DMS153 treated with DMSO at 0.1 percent for 48 hours (cell line): ENCODE data around the gene CHAF1A.

Experiments
- DNase-seq: peaks from one replicate; lab custom pipeline; 2025; ENCODE audit not compliant: unreplicated experiment; lab: John Stamatoyannopoulos, UW

CHAF1A gene

DNA sequence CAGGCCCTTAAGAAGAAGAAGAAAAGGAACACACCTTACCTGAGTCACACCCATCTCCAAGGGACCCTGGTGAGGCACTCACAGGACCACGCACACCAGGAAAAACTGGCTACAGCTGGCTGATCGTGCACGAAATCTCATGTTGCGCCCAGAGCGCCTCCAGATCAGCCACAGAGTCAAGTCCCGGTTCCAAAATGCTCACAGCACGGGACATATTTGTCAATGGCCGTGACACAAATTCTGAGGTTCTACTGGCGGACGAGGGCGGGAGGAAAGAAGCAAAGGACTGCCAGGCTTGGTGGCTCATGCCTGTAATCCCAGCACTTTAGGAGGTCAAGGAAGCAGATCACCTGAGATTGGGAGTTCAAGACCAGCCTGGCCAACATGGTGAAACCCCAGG lies 23.6 kb upstream of the CHAF1A start:
- no peak for DNase-seq

- no peak for DNase-seq
Measured at GRCh38 chr19:4379383-4380253, 22.8 kb upstream of the CHAF1A start.

- no peak for DNase-seq
Measured at GRCh38 chr19:4380254-4380727, 22.1 kb upstream of the CHAF1A start.

DNA sequence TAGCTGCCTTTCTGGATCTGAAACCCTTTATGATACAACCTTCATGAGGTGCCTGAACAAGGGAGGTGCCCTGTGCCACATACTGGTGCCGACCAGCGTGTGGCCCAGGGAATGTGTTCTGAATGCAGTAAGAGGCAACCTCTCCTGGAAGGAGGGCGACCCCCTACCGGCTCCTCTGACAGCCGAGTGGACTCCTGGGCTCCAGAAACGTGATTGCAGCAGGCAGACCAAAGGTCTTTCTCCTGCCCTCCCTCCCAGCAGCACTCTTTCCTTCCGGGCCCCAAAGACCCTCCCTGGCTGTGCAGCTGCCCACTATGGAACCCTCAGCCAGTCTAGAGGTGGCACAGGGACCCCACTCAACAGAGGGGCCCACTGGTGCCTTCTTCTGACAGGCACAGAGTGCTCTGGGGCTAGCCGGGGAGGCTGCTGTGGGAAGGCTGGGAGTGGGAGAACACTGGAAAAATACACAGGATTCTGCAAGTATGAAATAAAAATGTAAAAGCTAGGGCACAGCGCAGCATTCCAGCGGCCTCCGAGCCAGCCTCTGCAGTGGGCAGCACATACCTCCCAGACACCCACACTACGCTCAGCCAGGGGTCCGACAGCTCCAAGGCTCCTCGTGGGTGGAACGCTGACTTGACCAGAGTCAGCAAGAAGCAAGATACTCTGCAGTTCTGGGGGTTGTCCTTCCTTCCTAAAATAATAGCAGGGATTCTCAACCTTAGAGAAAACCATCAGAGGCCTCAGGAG lies 17.0 kb upstream of the CHAF1A start:
- no peak for DNase-seq

GRCh38 chr19:4386041-4386782 lies 16.2 kb upstream of the CHAF1A start:
- DNase-seq, result no peak

GRCh38 chr19:4388337-4389063 lies 13.9 kb upstream of the CHAF1A start:
- DNase-seq, result no peak

GRCh38 chr19:4389064-4389375 lies 13.4 kb upstream of the CHAF1A start:
- no peak for DNase-seq

GRCh38 chr19:4389511-4390016 lies 12.9 kb upstream of the CHAF1A start:
- no peak for DNase-seq

- no peak for DNase-seq
Measured at GRCh38 chr19:4390017-4390566, 12.3 kb upstream of the CHAF1A start.

GRCh38 chr19:4390567-4391305 lies 11.7 kb upstream of the CHAF1A start:
- DNase-seq, result no peak

DNA sequence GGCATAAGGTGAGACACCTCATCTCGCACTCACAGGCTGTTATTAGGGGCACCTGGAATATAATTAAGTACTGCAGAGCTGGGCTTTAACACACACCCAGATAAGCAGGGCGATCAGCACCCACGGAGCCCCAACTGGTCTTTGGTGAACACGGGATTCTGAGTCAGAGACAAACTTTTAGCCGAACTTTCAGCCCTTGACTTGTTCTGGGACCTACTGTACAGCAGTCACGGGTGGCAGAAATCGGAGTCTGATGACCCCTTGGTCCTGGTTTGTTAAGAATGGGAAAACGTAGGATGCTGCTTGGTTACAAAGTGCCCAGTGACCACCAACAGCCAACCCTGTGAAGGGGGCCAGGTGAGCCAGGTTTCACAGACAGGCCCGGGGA lies 11.1 kb upstream of the CHAF1A start:
- no peak for DNase-seq

DNA sequence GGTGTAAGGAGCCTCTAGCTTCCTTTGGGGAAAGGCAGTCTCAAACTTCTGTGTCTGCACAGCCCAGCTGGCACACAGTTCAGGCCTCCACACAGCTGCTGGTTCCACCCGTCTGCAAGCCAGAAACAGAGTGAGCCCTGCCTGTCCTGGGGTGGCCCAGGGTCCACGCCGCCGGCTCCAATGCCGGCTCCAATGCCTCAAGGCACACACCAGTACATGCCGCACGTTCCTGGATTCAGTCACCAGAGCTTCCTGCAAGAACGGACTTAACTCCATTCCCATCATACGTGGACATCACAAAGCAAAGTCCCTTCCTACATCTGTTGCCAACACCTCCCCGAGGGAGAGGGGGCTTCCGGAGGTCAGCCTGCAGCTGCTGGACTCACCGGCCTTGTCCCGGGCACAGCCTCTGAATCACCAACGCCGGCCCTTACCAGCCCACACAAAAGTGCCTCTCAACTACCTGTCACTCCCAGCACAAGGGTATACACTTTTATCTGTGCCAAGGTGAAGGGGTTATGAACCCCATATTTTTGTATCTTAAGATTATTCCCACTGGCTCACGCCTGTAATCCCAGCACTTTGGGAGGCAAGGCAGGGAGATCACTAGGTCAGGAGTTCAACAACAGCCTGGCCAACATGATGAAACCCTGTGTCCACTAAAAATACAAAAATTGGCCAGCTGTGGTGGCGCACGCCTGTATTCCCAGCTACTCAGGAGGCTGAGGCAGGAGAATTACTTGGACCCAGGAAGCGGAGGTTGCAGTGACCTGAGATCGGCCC lies 10.5 kb upstream of the CHAF1A start:
- DNase-seq, result no peak

GRCh38 chr19:4393947-4394590 lies 8.4 kb upstream of the CHAF1A start:
- DNase-seq, result no peak

- no peak for DNase-seq
Measured at GRCh38 chr19:4396949-4397783, 5.3 kb upstream of the CHAF1A start.

GRCh38 chr19:4399812-4400134 lies 2.7 kb upstream of the CHAF1A start:
- DNase-seq, result no peak

DNA sequence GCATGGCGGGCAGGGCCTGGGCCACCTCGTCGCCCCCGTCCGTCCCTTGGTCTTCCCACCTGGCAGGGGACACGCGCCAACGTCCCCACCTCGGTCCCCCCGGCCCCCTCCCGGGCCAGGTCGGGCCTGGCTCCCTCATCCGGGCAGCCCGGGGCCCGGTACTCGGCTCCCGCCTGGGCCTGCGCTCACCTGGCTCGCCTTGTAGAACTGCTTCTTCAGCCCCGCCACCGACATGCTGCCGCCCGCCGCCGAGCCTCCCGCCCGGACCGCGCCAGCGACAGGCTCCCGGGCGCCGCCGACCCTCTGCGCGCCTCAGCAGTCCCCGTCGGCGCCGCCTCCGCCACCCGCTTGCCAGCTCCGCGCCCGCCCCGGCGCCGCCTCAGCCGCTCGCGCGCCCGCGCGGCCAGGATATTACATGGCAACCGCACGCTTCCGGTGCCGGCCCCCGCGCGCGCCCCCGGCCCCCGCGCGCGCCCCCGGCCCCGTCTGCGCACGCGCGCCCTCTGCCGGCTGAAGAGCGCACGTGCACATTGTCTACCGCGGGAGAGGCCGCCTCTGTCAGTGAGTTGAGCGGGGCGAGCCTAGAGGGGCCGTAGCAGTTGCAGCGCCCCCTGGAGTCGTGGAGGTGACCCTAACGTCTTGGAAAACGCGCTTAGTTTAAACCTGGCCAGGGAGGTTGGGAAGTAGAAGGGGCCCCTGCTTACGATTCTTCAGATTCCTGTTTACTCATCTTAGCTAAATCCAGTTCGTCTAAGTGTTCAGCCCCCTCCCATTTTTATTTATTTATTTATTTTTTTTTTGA lies 2.1 kb upstream of the CHAF1A start, which contains the start of gene SH3GL1:
Gene SH3GL1 (minus strand): TSS at position 413 of the 802 bp plus-strand sequence. CDS start 179 bp downstream, at position 234.
- DNase-seq, result peak; percentile 86

DNA sequence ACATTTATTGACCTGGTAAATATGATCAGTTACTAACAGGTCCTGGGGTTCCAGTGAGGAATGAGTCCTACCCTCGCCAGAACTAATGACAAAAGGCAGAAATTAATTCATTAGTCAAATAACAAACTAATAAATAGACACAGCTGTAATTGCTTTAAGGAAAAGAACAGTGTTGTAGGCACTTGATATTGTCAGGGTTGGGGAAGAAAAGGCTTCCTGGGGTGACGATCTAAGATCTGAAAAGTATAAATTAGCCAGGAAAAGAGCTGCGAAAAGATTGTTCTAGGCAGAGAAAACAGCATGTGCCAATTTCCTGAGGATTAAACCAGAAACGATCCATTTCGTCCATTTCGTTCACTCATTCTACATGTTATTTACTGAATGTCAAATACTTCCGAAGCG lies 670 bp upstream of the CHAF1A start:
- no peak for DNase-seq
